ENCODE results near the gene TECR. TPM values are rescaled to one million over a fixed set of nuclear protein-coding genes. Genes with fewer than 3 reads are reported as not detected.
A peak's percentile ranks its signal among the peaks of the same experiment; 100 is the strongest.
"Not testable (repeated sequence)": the region's sequence is repeated elsewhere in the genome, so short reads cannot be mapped to it uniquely, and the experiment has no call there.

TECR gene
- total RNA-seq, 2 donors from 2014 or later = 116 to 118 TPM

GRCh38 chr19:14551134-14552005 is 22.0 kb downstream of the TECR start:
- peaks cover 0 to 13% of the 10 kb centered on the region in 2 donors for H3K36me3 Mint-ChIP-seq
- DNase-seq (ENCODE audit: low spot score in 2 of 2) (peak in 1 of 2 donors; percentile 68), ATAC-seq (peak; percentile 53 to 95)
- not testable (repeated sequence) for H3K9me3 Mint-ChIP-seq
- H3K27ac Mint-ChIP-seq = peak overlapping the region; percentile 51 to 55

DNA sequence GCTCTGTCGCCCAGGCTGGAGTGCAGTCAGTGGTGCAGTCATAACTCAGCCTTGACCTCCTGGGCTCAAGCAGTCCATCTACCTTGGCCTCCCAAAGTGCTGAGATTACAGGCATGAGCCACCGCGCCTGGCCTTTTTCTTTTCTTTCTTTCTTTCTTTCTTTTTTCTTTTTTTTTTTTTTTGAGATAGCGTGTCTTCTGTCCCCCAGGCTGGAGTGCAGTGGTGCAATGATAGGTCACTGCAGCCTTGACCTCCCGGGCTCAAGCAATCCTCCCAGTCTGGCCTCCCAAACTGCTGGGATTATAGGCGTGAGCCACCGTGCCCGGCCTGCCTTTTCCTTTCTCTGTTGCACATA is 22.6 kb downstream of the TECR start:
- ATAC-seq; DNase-seq (ENCODE audit: low spot score in 2 of 2); H3K9me3 Mint-ChIP-seq: not testable (repeated sequence)
- Mint-ChIP-seq H3K27ac (peak overlapping the region; percentile 60 to 82), H3K36me3 (peaks cover 0 to 13% of the 10 kb centered on the region in 2 donors)

DNA sequence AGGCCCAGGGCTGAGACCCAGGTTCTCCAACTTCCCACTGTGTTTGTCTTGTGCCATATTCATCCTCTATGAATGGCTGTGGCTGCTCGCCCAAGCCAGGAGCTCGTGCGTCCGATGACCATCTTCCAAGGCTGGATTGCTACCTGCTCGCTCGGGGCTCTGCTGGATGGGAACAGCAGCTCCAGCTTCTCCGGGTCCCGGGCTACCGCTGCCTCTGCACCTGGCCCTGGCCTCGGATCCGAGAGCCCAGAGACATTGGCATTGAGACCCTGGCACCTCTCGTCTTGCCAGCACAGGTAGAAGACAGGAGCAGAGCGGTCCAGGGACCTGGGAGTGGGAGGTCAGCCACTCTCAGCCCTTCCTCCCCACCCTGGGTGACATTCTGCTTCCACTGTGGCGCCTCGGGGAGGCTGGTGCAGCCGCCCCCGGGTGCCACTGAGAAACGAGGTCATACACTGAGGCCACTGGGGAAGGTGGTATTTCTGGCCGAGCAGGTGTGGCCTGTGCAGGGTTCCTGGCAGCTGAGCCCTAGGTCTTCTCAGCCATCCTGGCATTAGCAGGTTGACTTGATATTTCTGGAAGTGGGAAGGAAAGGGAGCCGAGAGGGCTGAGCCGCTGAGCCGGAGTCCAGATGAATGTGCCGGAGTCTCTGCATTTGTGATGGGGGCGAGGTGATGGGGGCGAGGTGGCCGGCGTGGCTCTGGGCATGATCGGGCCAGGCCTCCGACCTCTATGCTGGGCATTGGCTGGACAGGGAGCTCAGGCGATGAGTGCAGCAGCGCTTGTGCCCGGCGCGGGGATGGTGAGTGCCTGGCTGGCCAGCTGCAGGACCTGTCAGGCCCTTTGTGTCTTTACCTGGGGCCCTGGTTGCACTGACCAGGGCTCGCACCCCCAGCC is 23.9 kb downstream of the TECR start:
- peak overlapping the region in 1 of 2 donors; percentile 14 for H3K27ac Mint-ChIP-seq
- H3K9me3 Mint-ChIP-seq = no peaks in the 10 kb centered on the region
- ATAC-seq = no peak
- peaks cover 0 to 12% of the 10 kb centered on the region in 2 donors for H3K36me3 Mint-ChIP-seq
- DNase-seq (ENCODE audit: low spot score in 2 of 2) = no peak

DNA sequence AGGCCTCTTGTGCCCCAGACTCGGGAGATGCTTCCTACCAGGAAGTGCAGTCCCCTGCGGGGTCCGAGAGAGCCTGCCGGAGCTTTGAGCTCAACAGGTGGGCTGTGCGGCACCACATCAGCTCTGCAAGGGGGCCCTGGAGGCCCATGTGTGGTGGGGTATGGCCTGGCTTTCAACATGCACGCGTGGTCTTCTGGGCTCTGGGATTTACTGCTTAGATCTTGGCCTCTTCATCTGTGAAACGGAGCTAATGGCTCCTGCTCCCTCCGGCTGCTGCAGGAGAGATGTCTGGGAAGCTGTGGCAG is 24.5 kb downstream of the TECR start:
- Mint-ChIP-seq H3K27ac (peak overlapping the region; percentile 63 to 88), H3K9me3 (no peaks in the 10 kb centered on the region), H3K36me3 (peaks cover 0 to 6% of the 10 kb centered on the region in 2 donors)
- DNase-seq (ENCODE audit: low spot score in 2 of 2) = no peak
- ATAC-seq = no peak

DNA sequence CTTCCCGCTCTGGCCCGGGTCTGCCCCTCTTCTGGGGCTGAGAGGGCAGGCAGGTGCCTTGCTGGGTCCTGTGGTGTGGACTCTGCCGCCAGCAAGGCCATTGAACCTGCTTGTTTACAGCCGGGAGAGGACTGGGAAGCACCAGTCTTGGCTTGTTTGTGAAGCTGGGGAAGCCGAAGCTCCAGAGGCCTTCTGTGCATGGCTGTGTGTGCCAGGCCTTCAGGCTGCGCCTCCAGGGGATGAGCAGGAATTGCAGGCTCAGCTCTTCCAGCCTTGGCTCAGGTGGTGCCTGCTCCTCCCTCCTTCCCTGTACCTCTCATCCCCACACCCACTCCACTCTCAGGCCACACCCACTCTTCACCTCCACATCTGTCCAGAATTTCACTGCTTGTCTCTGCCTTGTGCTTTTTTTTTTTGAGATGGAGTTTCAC is 25.0 kb downstream of the TECR start:
- ATAC-seq (no peak), DNase-seq (ENCODE audit: low spot score in 2 of 2) (no peak)
- peaks cover 0 to 6% of the 10 kb centered on the region in 2 donors for H3K36me3 Mint-ChIP-seq
- no peaks in the 10 kb centered on the region for H3K9me3 Mint-ChIP-seq
- peak overlapping the region; percentile 63 to 74 for H3K27ac Mint-ChIP-seq

DNA sequence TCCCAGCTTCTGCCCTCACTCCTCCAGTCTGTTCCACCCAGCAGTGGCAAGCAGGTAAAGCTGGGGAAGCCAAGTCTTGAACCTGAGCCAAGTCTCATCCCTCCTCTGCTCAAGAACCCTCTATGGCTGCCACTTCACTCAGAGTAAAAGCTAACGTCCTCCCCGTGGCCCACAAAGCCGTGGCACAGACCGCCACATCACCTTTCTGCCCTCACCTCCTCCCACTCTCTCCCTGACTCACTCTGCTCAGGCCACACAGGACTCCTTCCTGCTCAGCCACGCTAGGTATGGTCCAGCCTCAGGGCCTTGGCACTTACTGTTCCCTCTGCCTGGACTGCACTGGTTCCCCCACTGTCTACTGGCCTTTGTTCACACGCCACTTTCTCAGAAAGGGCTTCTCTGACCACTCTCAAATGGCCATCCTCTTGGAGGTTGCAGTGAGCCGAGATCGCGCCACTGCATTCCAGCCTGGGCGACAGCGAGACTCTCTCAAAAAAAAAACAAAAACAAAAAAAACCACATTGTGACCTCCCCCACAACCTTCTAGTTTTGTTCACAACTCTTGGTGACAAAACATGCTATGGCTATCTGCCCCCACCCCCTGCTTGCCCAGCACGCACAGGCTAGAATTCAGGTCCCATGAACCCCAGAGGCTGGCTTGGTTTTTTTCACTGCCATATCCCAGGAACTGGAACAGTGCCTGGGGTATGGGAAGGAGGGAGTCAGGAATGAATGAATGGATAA is 26.7 kb downstream of the TECR start:
- H3K27ac Mint-ChIP-seq = peak overlapping the region; percentile 37 to 84
- DNase-seq (ENCODE audit: low spot score in 2 of 2) (peak in 1 of 2 donors; percentile 68), ATAC-seq (peak; percentile 23 to 86)
- H3K36me3 Mint-ChIP-seq = no peaks in the 10 kb centered on the region
- no peaks in the 10 kb centered on the region for H3K9me3 Mint-ChIP-seq

DNA sequence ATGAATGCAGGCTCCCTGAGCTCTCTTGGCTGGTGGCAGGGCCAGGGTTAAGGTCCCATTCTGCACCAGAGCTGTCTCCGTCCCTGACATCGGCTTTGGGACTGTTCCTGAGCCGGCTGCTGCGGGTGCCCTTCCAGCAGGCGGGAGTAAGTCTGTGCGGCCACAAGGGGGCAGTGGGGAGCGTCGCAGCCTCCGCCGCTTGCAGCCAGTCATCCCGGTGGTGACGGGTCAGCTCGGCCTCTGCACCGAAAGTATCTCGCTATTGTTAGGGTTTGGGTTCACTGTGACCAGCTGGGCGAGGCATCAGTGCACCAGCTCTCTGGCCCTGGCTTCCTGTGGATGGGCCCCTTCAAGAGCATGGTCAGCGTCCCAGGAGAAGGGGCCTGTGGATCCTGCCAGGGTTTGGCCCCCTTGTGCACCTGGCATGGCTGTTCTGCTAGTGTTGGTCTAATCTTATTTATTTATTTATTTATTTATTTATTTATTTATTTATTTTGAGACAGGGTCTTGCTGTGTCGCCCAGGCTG is 27.3 kb downstream of the TECR start:
- Mint-ChIP-seq H3K9me3 (no peaks in the 10 kb centered on the region), H3K36me3 (no peaks in the 10 kb centered on the region), H3K27ac (peak overlapping the region; percentile 37 to 84)
- peak; percentile 74 to 85 for ATAC-seq
- DNase-seq (ENCODE audit: low spot score in 2 of 2) = peak; percentile 80 to 81

DNA sequence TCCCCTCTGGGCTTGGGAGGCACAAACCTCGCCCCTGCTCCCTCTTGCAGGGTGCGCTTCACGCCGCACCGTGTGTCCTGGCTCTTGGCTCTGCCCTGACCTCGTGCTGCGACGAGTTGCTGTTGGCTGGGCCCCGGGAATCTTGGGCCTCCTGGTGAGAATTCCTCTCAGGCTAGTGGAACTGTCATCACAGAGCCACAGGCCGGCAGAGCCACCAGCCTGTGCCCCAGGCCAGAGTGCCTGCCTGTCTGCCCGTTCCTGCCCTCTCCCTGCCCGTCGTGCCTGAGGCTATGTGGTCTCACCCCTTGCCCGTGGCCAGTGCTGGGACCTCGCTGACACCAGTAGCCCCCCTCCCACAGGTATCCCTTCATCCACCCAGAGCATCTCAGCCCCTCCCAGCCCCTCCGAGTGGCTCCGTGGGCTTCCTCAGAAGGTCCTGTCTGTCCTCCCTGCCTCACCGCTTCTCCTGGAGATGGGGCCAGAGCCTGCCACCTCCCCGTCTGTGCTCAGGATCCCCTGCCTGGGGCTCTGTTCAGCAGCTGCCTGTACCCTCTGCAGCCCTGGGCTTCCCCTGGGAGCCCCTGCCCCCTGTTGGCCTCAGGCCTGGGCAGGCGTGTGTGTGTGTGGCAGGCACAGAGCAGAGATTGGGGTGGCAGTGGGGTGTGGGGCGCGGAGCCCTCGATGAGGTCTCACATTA is 29.1 kb downstream of the TECR start:
- no peak for DNase-seq (ENCODE audit: low spot score in 2 of 2)
- Mint-ChIP-seq H3K27ac (no peak overlapping the region), H3K36me3 (no peaks in the 10 kb centered on the region), H3K9me3 (no peaks in the 10 kb centered on the region)
- ATAC-seq = no peak

DNA sequence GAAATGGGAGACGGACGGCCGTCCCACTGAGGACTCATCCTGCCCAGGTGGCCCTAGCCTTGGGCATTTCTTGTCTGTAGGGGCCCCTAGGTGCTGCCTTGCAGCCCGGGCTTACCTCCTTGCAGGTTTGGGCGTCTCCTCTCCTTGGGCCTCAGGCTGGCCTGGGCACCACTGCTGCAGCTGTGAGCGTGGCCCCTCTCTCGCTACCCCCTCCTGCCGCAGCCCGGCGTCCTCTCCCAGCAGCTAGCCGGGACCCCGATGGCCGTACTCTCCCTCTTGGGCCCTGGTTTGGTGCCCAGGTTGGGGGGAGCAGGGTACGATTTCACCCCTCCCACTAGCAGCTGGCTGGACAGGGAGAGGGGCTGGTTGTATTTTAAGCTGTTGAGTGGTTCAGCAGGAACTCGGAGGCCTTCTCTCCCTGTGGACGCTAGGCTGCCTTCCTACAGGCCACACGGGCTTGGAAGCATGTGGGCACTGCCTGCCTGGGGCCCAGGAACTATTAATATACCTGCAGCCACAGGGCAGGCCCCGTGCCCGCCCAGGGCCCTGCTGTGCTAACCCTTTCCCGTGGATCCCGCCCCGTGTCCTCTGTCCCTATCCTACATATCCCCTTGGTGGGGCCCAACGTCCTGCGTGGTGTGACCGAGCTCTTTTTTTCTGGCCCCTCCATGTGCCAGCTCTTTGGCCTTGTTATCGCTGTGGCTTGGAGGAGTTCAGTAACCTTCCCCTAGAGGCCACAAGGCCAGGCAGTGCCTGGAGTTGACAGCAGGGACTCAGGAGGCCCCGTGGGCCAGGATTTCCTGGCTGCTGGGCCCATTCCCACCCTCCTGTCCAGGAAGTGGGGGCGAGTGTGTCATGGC is 30.8 kb downstream of the TECR start:
- no peaks in the 10 kb centered on the region for H3K36me3 Mint-ChIP-seq
- H3K9me3 Mint-ChIP-seq = no peaks in the 10 kb centered on the region
- DNase-seq (ENCODE audit: low spot score in 2 of 2) = no peak
- ATAC-seq = no peak
- peak overlapping the region; percentile 83 to 93 for H3K27ac Mint-ChIP-seq

DNA sequence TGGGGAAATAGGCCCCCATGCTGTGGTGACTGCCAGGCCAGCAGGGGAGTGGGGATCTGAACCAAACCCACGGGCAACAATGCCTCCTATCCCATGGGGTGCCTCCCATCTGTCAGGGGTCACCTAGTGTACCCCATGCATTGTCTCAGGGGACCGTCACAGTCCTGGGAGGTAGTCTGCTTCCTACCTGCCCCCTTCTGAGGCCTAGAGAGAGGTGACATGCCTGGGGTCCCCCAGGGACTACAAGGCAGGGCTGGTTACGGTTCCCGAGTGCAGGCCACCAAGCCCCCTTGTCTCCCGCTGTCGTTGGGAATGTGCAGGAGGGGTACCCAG is 31.3 kb downstream of the TECR start:
- DNase-seq (ENCODE audit: low spot score in 2 of 2) (no peak), ATAC-seq (no peak)
- Mint-ChIP-seq H3K9me3 (no peaks in the 10 kb centered on the region), H3K27ac (peak overlapping the region; percentile 83 to 93), H3K36me3 (no peaks in the 10 kb centered on the region)

- ATAC-seq (no peak), DNase-seq (ENCODE audit: low spot score in 2 of 2) (no peak)
- Mint-ChIP-seq H3K27ac (no peak overlapping the region), H3K9me3 (no peaks in the 10 kb centered on the region), H3K36me3 (no peaks in the 10 kb centered on the region)
These were observed 31.9 kb downstream of the TECR start for GRCh38 chr19:14561249-14561648.

- peak overlapping the region in 1 of 2 donors; percentile 44 for H3K27ac Mint-ChIP-seq
- no peaks in the 10 kb centered on the region for H3K36me3 Mint-ChIP-seq
- DNase-seq (ENCODE audit: low spot score in 2 of 2) = no peak
- ATAC-seq = no peak
- H3K9me3 Mint-ChIP-seq = no peaks in the 10 kb centered on the region
These were observed 32.5 kb downstream of the TECR start for GRCh38 chr19:14561847-14562351.

- Mint-ChIP-seq H3K36me3 (no peaks in the 10 kb centered on the region), H3K27ac (no peak overlapping the region), H3K9me3 (no peaks in the 10 kb centered on the region)
- no peak for ATAC-seq
- DNase-seq (ENCODE audit: low spot score in 2 of 2) = no peak
These were observed 33.5 kb downstream of the TECR start for GRCh38 chr19:14562660-14563589.

GRCh38 chr19:14563590-14563926 is 34.2 kb downstream of the TECR start:
- Mint-ChIP-seq H3K9me3 (no peaks in the 10 kb centered on the region), H3K36me3 (no peaks in the 10 kb centered on the region), H3K27ac (no peak overlapping the region)
- DNase-seq (ENCODE audit: low spot score in 2 of 2) (no peak), ATAC-seq (no peak)

Data from activated naive CD4-positive, alpha-beta T cell treated with anti-CD3 and anti-CD28 coated beads, Interleukin-2, amount 50 U/mL, for 72 hours (primary cell).